Gastrocnemius medialis (tissue), 4 donors: ENCODE data around the gene ORM1.

Experiments used
- CTCF ChIP-seq, 5 experiments: fragments of 450-650 bp in 3 of 5; fragments of 200-600 bp in 2 of 5; sonication (generic) in 2 of 5; IDR thresholded peaks in 4 of 5; conservative IDR thresholded peaks in 1 of 5; 1 replicate in 4 of 5; 2 replicates in 1 of 5; pipeline ENCODE4 v1.5.1; 2016 to 2019; ENCODE audit warnings: antibody characterized with exemption in 5 of 5, mild to moderate bottlenecking in 3 of 5, moderate library complexity in 3 of 5
- POLR2A ChIP-seq, 2 donors: fragments of 450-650 bp; IDR thresholded peaks; one replicate each; pipeline ENCODE4 v1.6.1; 2017; ENCODE audit warnings: antibody characterized with exemption in 2 of 2, mild to moderate bottlenecking in 2 of 2, moderate library complexity in 2 of 2

GRCh38 chr9:114310471-114311450 is 12.1 kb upstream of the ORM1 start:
- TF ChIP-seq CTCF (IDR thresholded peaks at IDR 0.05 in 4 of 5, conservative IDR thresholded peaks at IDR 0.05 in 1 of 5) (no peak), POLR2A (IDR thresholded peaks at IDR 0.05) (no peak)
